PFSK-1 (cell line): Measurements from ENCODE around the gene EXOSC5.
A peak's percentile ranks its signal among the peaks of the same experiment; 100 is the strongest.

Source experiments
- FOXP2 ChIP-seq: optimal IDR thresholded peaks from 2 replicates; pipeline ENCODE3; 2011; ENCODE audit warnings: borderline replicate concordance, control low read depth, inconsistent platforms; ENCODE audit not compliant: insufficient read depth; ENCODE audit errors: extremely low read length, extremely low read depth
- POLR2AphosphoS5 ChIP-seq: IDR thresholded peaks from 2 replicates; pipeline ENCODE4 v1.6.1; 2012; ENCODE audit warnings: low read depth, mild to moderate bottlenecking, control low read depth, low read length, moderate library complexity
- SIN3A ChIP-seq: IDR thresholded peaks from 2 replicates; pipeline ENCODE4 v1.6.1; 2012; ENCODE audit warnings: mild to moderate bottlenecking, low read length, moderate library complexity, borderline replicate concordance; ENCODE audit not compliant: insufficient read depth
- TAF1 ChIP-seq: IDR thresholded peaks from 2 replicates; pipeline ENCODE4 v1.6.1; 2012; ENCODE audit warnings: low read length, control low read depth, borderline replicate concordance; ENCODE audit not compliant: insufficient read depth
- TF ChIP-seq, protein P1 (sequence below), 2 experiments: IDR thresholded peaks; 2 replicates each; pipeline versions ENCODE4 v1.6.1 to v1.8.0; 2011 to 2012; ENCODE audit warnings: low read depth in 2 of 2, low read length in 2 of 2, control low read depth in 1 of 2, inconsistent platforms in 1 of 2, mild to moderate bottlenecking in 1 of 2, moderate library complexity in 1 of 2; ENCODE audit not compliant: insufficient read depth in 1 of 2

Gene EXOSC5

DNA sequence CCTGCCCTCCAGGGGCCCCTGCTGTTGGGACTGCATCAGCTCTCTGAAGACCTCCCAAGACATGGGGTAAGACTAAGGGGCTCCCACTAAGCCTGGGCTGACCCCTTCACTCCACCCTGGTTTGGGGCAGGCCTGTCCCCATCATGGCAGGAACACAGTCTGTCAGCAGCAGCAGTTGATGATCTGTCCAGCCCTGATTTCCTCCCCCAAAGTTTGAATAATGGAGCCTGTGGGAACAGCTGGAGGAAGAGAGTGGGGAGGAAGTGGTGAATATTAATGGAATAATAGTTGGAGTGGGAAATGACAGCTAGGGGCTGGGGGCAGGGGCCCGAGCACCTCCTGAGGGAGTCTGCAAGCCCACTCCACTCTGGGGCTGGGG lies 31.3 kb upstream of the EXOSC5 start:
- TF ChIP-seq, protein P1, sequence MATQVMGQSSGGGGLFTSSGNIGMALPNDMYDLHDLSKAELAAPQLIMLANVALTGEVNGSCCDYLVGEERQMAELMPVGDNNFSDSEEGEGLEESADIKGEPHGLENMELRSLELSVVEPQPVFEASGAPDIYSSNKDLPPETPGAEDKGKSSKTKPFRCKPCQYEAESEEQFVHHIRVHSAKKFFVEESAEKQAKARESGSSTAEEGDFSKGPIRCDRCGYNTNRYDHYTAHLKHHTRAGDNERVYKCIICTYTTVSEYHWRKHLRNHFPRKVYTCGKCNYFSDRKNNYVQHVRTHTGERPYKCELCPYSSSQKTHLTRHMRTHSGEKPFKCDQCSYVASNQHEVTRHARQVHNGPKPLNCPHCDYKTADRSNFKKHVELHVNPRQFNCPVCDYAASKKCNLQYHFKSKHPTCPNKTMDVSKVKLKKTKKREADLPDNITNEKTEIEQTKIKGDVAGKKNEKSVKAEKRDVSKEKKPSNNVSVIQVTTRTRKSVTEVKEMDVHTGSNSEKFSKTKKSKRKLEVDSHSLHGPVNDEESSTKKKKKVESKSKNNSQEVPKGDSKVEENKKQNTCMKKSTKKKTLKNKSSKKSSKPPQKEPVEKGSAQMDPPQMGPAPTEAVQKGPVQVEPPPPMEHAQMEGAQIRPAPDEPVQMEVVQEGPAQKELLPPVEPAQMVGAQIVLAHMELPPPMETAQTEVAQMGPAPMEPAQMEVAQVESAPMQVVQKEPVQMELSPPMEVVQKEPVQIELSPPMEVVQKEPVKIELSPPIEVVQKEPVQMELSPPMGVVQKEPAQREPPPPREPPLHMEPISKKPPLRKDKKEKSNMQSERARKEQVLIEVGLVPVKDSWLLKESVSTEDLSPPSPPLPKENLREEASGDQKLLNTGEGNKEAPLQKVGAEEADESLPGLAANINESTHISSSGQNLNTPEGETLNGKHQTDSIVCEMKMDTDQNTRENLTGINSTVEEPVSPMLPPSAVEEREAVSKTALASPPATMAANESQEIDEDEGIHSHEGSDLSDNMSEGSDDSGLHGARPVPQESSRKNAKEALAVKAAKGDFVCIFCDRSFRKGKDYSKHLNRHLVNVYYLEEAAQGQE (IDR thresholded peaks at IDR 0.05; ENCODE audit: insufficient read depth in 1 of 2, low read depth in 2 of 2, low read length in 2 of 2) = peak in 1 of 2 experiments; percentile 50; a peak in 1 of 4 replicates
- TF ChIP-seq SIN3A = no peak

- no peak for TF ChIP-seq SIN3A
- TF ChIP-seq, protein P1 (IDR thresholded peaks at IDR 0.05; ENCODE audit: insufficient read depth in 1 of 2, low read depth in 2 of 2, low read length in 2 of 2) = no peak
- no peak for TF ChIP-seq POLR2AphosphoS5
- no peak for TF ChIP-seq TAF1
- no peak for TF ChIP-seq FOXP2
These were observed 30.7 kb upstream of the EXOSC5 start for GRCh38 chr19:41427647-41428480.

GRCh38 chr19:41426952-41427646 lies 29.9 kb upstream of the EXOSC5 start, which contains the start of gene B3GNT8:
Gene B3GNT8 (minus strand): TSS chr19:41427374. CDS start chr19:41426778, 596 bp downstream.
- TF ChIP-seq SIN3A (no peak), POLR2AphosphoS5 (no peak), TAF1 (no peak), FOXP2 (no peak)
- TF ChIP-seq, protein P1 (IDR thresholded peaks at IDR 0.05; ENCODE audit: insufficient read depth in 1 of 2, low read depth in 2 of 2, low read length in 2 of 2) = no peak

DNA sequence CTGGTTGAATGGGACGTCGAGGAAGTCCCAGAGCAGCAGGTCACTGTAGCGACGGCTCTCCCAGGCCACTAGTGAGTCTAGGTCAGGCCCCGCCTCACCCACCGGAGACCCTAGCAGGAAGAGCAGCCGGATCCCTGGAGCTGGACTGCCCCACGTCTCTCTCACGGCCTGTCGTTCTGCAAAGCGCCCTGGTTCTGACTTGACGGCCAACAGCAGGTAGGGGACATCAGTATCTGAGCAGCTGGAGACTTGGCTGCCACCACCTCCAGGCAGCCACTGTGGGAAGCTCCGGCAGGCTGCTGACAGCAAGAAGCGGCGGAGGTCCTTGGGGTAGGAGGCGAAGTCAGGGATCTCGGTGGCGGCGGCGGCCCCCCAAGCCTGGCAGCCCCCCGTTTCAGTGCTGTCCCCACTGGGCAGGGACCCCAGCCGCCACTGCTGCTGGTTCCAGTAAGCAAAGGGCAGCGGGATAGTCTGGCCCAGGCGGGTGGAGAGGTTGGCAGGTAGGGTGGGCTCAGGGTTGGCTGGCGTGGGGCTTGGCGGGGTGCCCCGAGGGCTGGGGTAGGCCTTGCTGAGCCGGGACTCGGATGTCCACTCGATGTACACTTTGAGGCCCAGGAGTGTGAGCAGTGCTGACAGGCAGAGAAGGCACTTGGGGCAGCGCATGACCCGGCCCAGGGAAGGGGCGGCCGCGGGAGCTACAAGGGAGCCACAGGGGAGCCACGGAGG lies 29.1 kb upstream of the EXOSC5 start:
- TF ChIP-seq, protein P1 (IDR thresholded peaks at IDR 0.05; ENCODE audit: insufficient read depth in 1 of 2, low read depth in 2 of 2, low read length in 2 of 2) = no peak
- TF ChIP-seq POLR2AphosphoS5 = no peak
- TF ChIP-seq SIN3A = no peak
- TF ChIP-seq TAF1 = no peak
- TF ChIP-seq FOXP2 = no peak
